HepG2 (cell line): ENCODE measurements around the gene WWC1. TPM values are rescaled to one million over a fixed set of nuclear protein-coding genes. Genes with fewer than 3 reads are reported as not detected.

ENCODE experiments used
- AKAP8 ChIP-seq: sonication (generic); formaldehyde crosslinking; IDR thresholded peaks from 2 replicates; pipeline ENCODE4 v1.5.1; 2020; ENCODE audit warnings: mild to moderate bottlenecking, missing genetic modification reagents
- ATAD3A ChIP-seq: sonication (generic); formaldehyde crosslinking; IDR thresholded peaks from 2 replicates; pipeline ENCODE4 v1.4.0; 2020; ENCODE audit warnings: missing genetic modification reagents
- CBX5 ChIP-seq: sonication (generic); formaldehyde crosslinking; IDR thresholded peaks from 2 replicates; pipeline ENCODE4 v1.4.0; 2020; ENCODE audit warnings: missing genetic modification reagents, borderline replicate concordance
- CSRNP1 ChIP-seq: sonication (generic); formaldehyde crosslinking; IDR thresholded peaks from 2 replicates; pipeline ENCODE4 v1.8.1; 2023; ENCODE audit warnings: mild to moderate bottlenecking, missing genetic modification reagents
- EZH2 ChIP-seq: conservative IDR thresholded peaks from 2 replicates; pipeline ENCODE4 v1.6.1; 2012; ENCODE audit warnings: mild to moderate bottlenecking, low read depth, low read length, moderate library complexity
- FOXO1 ChIP-seq: sonication (generic); formaldehyde crosslinking; IDR thresholded peaks from 2 replicates; pipeline ENCODE4 v1.4.0; 2020; ENCODE audit warnings: missing genetic modification reagents
- HMG20B ChIP-seq: conservative IDR thresholded peaks from 2 replicates; pipeline ENCODE4 v1.6.1; 2016; ENCODE audit warnings: missing genetic modification reagents, missing compliant biosample characterization
- IKZF5 ChIP-seq: IDR thresholded peaks from 2 replicates; pipeline ENCODE4 v1.6.1; 2018; ENCODE audit warnings: missing genetic modification reagents, mild to moderate bottlenecking, missing compliant biosample characterization
- KDM4B ChIP-seq: sonication (generic); formaldehyde crosslinking; IDR thresholded peaks from 2 replicates; pipeline ENCODE4 v1.4.0; 2020; ENCODE audit warnings: missing genetic modification reagents
- RAD21 ChIP-seq: fragments of 450-650 bp; formaldehyde crosslinking; IDR thresholded peaks from 2 replicates; pipeline ENCODE4 v1.5.0; 2020; ENCODE audit warnings: mild to moderate bottlenecking
- RBM39 ChIP-seq: fragments of 200-400 bp; formaldehyde crosslinking; IDR thresholded peaks from one replicate; pipeline ENCODE4 v1.6.1; 2018; ENCODE audit warnings: antibody characterized with exemption, mild to moderate bottlenecking, low read depth, low read length; ENCODE audit not compliant: poor library complexity, severe bottlenecking
- TRIM24 ChIP-seq: sonication (generic); formaldehyde crosslinking; IDR thresholded peaks from 2 replicates; pipeline ENCODE4 v1.8.0; 2022; ENCODE audit warnings: mild to moderate bottlenecking, missing genetic modification reagents
- YEATS4 ChIP-seq: sonication (generic); formaldehyde crosslinking; IDR thresholded peaks from 2 replicates; pipeline ENCODE4 v1.4.0; 2020; ENCODE audit warnings: missing genetic modification reagents, borderline replicate concordance
- ZNF10 ChIP-seq: sonication (generic); formaldehyde crosslinking; IDR thresholded peaks from 2 replicates; pipeline ENCODE4 v1.4.0; 2020; ENCODE audit warnings: mild to moderate bottlenecking, low read depth, missing genetic modification reagents, borderline replicate concordance
- ZNF256 ChIP-seq: sonication (generic); formaldehyde crosslinking; conservative IDR thresholded peaks from 2 replicates; pipeline ENCODE4 v1.4.0; 2020; ENCODE audit warnings: missing genetic modification reagents
- ZNF263 ChIP-seq: sonication (generic); formaldehyde crosslinking; IDR thresholded peaks from 2 replicates; pipeline ENCODE4 v1.4.0; 2020; ENCODE audit warnings: missing genetic modification reagents
- ZNF30 ChIP-seq: sonication (generic); formaldehyde crosslinking; IDR thresholded peaks from 2 replicates; pipeline ENCODE4 v1.5.0; 2020; ENCODE audit warnings: mild to moderate bottlenecking, missing genetic modification reagents
- ZNF552 ChIP-seq: sonication (generic); formaldehyde crosslinking; IDR thresholded peaks from 2 replicates; pipeline ENCODE4 v1.9.0; 2022; ENCODE audit warnings: missing genetic modification reagents, mild to moderate bottlenecking, borderline replicate concordance
- ZNF605 ChIP-seq: sonication (generic); formaldehyde crosslinking; IDR thresholded peaks from 2 replicates; pipeline ENCODE4 v1.8.0; 2022; ENCODE audit warnings: mild to moderate bottlenecking, missing genetic modification reagents
- ZNF768 ChIP-seq: sonication (generic); formaldehyde crosslinking; IDR thresholded peaks from 2 replicates; pipeline ENCODE4 v1.4.0; 2020; ENCODE audit warnings: missing genetic modification reagents
- ZSCAN25 ChIP-seq: sonication (generic); formaldehyde crosslinking; IDR thresholded peaks from 2 replicates; pipeline ENCODE4 v1.8.0; 2022; ENCODE audit warnings: mild to moderate bottlenecking, missing genetic modification reagents
- polyA plus RNA-seq, 8 experiments: library from polyadenylated mRNA; depleted of rRNA in 3 of 8; stranded (reverse) in 7 of 8; unstranded in 1 of 8; fragments of >200 nt; fragmentation: Illumina TruSeq in 4 of 8; extraction: Trizol in 4 of 8; gene quantifications; 2 replicates each; pipeline versions ENCODE4 v1.2.1 to v1.2.3, GENCODE V29; 2011 to 2016; ENCODE audit warnings: low read depth in 4 of 8, missing spikeins in 1 of 8, mixed read lengths in 1 of 8; ENCODE audit not compliant: insufficient read depth in 1 of 8
- total RNA-seq, 5 experiments: library from RNA; depleted of rRNA; stranded (reverse); fragments of >200 nt; fragmentation: Illumina TruSeq; extraction: Trizol; gene quantifications; 2 replicates each; pipeline ENCODE4 v1.2.3, GENCODE V29; 2016; ENCODE audit warnings: low read depth in 1 of 5
- TF ChIP-seq, protein P1 (sequence below): sonication (generic); formaldehyde crosslinking; IDR thresholded peaks from 2 replicates; pipeline ENCODE4 v1.4.0; 2020; ENCODE audit warnings: missing genetic modification reagents; ENCODE audit errors: not compliant biosample characterization
- TF ChIP-seq, protein P2 (sequence below): fragments of 450-650 bp; IDR thresholded peaks from 2 replicates; pipeline ENCODE4 v1.6.1; 2016
- TF ChIP-seq, protein P3 (sequence below): sonication (generic); IDR thresholded peaks from 2 replicates; pipeline ENCODE4 v1.6.1; 2016; ENCODE audit warnings: low read depth, borderline replicate concordance
- TF ChIP-seq, protein P4 (sequence below): IDR thresholded peaks from 2 replicates; pipeline ENCODE4 v1.6.1; 2012; ENCODE audit warnings: inconsistent platforms

Gene WWC1
- total and polyA plus RNA-seq, 2 of the 13 experiments (the other 11 are each of a cell fraction or from before 2014, with no cell fraction given): 8.3 to 17.9 TPM

DNA sequence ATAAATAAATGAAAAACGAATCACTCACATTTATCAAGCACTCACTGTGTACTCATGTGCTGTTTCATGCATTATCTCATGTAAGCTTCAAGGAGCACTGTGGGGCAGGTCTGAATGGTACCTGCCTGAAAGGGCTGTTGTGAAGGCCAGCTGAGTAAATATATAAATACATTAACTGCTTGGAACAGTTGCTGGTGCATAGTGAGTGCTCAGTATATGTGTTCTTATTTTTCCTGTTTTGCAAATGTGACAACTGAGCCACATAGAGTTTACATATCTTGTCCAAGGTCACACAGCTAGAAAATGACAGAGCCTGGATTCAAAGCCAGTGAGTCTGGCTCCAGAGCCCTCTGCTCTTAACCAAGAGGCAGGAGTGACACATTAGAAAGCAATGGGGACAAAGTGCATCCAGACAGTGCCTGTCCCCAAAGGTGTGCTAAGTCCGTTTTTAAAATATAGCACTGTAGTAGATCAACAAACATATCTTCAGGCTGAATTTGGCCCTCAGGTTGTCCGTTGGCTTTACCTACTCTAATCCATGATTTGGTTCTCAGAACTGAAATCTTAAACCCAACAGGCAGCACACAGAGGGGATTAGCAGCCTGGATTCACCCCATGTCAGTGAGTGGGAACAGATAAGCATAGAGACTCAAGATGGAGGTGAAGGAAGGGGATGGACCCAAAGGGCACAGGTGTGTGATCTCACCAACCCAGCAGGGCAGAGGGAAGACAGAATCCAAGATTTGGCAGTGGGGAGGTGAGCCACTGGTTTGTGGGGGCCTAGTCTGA, 70.8 kb downstream of the WWC1 start (continued):
- TF ChIP-seq, protein P1, sequence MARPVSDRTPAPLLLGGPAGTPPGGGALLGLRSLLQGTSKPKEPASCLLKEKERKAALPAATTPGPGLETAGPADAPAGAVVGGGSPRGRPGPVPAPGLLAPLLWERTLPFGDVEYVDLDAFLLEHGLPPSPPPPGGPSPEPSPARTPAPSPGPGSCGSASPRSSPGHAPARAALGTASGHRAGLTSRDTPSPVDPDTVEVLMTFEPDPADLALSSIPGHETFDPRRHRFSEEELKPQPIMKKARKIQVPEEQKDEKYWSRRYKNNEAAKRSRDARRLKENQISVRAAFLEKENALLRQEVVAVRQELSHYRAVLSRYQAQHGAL (CRISPR knock-in tag): no peak
- TF ChIP-seq RBM39: no peak
- no peak for TF ChIP-seq ATAD3A (CRISPR knock-in tag)
- no peak for TF ChIP-seq ZNF30 (CRISPR knock-in tag)
- no peak for TF ChIP-seq ZNF10
- TF ChIP-seq ZNF552 (CRISPR knock-in tag): no peak
- TF ChIP-seq YEATS4: no peak
- no peak for TF ChIP-seq KDM4B (CRISPR knock-in tag)
- no peak for TF ChIP-seq RAD21 (CRISPR knock-in tag)
- no peak for TF ChIP-seq TRIM24 (CRISPR knock-in tag)
- TF ChIP-seq, protein P2, sequence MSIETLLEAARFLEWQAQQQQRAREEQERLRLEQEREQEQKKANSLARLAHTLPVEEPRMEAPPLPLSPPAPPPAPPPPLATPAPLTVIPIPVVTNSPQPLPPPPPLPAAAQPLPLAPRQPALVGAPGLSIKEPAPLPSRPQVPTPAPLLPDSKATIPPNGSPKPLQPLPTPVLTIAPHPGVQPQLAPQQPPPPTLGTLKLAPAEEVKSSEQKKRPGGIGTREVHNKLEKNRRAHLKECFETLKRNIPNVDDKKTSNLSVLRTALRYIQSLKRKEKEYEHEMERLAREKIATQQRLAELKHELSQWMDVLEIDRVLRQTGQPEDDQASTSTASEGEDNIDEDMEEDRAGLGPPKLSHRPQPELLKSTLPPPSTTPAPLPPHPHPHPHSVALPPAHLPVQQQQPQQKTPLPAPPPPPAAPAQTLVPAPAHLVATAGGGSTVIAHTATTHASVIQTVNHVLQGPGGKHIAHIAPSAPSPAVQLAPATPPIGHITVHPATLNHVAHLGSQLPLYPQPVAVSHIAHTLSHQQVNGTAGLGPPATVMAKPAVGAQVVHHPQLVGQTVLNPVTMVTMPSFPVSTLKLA: no peak
- peak; percentile 73 for TF ChIP-seq ZNF263 (CRISPR knock-in tag)
- TF ChIP-seq ZNF256: no peak
- TF ChIP-seq IKZF5 (CRISPR knock-in tag): peak; percentile 88; the same call in 1 of the 2 replicates
- TF ChIP-seq, protein P3, sequence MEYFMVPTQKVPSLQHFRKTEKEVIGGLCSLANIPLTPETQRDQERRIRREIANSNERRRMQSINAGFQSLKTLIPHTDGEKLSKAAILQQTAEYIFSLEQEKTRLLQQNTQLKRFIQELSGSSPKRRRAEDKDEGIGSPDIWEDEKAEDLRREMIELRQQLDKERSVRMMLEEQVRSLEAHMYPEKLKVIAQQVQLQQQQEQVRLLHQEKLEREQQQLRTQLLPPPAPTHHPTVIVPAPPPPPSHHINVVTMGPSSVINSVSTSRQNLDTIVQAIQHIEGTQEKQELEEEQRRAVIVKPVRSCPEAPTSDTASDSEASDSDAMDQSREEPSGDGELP: peak; percentile 98
- no peak for TF ChIP-seq AKAP8 (CRISPR knock-in tag)
- TF ChIP-seq EZH2: no peak
- peak; percentile 62; the same call in 1 of the 2 replicates for TF ChIP-seq FOXO1
- TF ChIP-seq, protein P4, sequence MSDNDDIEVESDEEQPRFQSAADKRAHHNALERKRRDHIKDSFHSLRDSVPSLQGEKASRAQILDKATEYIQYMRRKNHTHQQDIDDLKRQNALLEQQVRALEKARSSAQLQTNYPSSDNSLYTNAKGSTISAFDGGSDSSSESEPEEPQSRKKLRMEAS: peak; percentile 32; the same call in 1 of the 2 replicates
- TF ChIP-seq CBX5 (CRISPR knock-in tag): no peak; the same call in 1 of the 2 replicates
- peak; percentile 53; the same call in 1 of the 2 replicates for TF ChIP-seq ZNF605 (CRISPR knock-in tag)
- TF ChIP-seq CSRNP1 (CRISPR knock-in tag): no peak
- TF ChIP-seq ZNF768 (CRISPR knock-in tag): no peak
- no peak for TF ChIP-seq HMG20B (CRISPR knock-in tag)
- no peak for TF ChIP-seq ZSCAN25 (CRISPR knock-in tag)
